Ishikawa (cell line): ENCODE results near the gene COQ8B.

Experiments used
- CEBPB ChIP-seq: IDR thresholded peaks from 2 replicates; pipeline ENCODE4 v1.6.1; 2012
- CREB1 ChIP-seq: IDR thresholded peaks from 2 replicates; pipeline ENCODE4 v1.6.1; 2012; ENCODE audit warnings: low read depth
- EGR1 ChIP-seq: IDR thresholded peaks from 2 replicates; pipeline ENCODE4 v1.6.1; 2012
- EP300 ChIP-seq: IDR thresholded peaks from 2 replicates; pipeline ENCODE4 v1.6.1; 2012; ENCODE audit warnings: borderline replicate concordance
- FOXM1 ChIP-seq: IDR thresholded peaks from 2 replicates; pipeline ENCODE4 v1.6.1; 2012; ENCODE audit warnings: low read depth, borderline replicate concordance
- NFIC ChIP-seq: IDR thresholded peaks from 2 replicates; pipeline ENCODE4 v1.6.1; 2012
- RAD21 ChIP-seq: IDR thresholded peaks from 2 replicates; pipeline ENCODE4 v1.6.1; 2012; ENCODE audit warnings: low read depth
- REST ChIP-seq: IDR thresholded peaks from 2 replicates; pipeline ENCODE4 v1.6.1; 2012; ENCODE audit warnings: low read depth, mild to moderate bottlenecking
- TAF1 ChIP-seq: IDR thresholded peaks from 2 replicates; pipeline ENCODE4 v1.6.1; 2012; ENCODE audit warnings: low read depth, mild to moderate bottlenecking
- TCF12 ChIP-seq: IDR thresholded peaks from 2 replicates; pipeline ENCODE4 v1.6.1; 2012; ENCODE audit warnings: low read depth
- TEAD4 ChIP-seq: IDR thresholded peaks from 2 replicates; pipeline ENCODE4 v1.6.1; 2012
- USF1 ChIP-seq: IDR thresholded peaks from 2 replicates; pipeline ENCODE4 v1.6.1; 2012
- YY1 ChIP-seq: IDR thresholded peaks from 2 replicates; pipeline ENCODE4 v1.6.1; 2012; ENCODE audit warnings: low read depth
- ZBTB7A ChIP-seq: IDR thresholded peaks from 2 replicates; pipeline ENCODE4 v1.6.1; 2012; ENCODE audit warnings: low read depth
- TF ChIP-seq, protein P1 (sequence below): IDR thresholded peaks from 2 replicates; pipeline ENCODE4 v1.6.1; 2012

Gene COQ8B

GRCh38 chr19:40716031-40716481 is 630 bp downstream of the COQ8B start:
- TF ChIP-seq NFIC, result 0 out of 2 replicates have a peak, but pooled peaks have one; percentile 33
- no peak for TF ChIP-seq TAF1

DNA sequence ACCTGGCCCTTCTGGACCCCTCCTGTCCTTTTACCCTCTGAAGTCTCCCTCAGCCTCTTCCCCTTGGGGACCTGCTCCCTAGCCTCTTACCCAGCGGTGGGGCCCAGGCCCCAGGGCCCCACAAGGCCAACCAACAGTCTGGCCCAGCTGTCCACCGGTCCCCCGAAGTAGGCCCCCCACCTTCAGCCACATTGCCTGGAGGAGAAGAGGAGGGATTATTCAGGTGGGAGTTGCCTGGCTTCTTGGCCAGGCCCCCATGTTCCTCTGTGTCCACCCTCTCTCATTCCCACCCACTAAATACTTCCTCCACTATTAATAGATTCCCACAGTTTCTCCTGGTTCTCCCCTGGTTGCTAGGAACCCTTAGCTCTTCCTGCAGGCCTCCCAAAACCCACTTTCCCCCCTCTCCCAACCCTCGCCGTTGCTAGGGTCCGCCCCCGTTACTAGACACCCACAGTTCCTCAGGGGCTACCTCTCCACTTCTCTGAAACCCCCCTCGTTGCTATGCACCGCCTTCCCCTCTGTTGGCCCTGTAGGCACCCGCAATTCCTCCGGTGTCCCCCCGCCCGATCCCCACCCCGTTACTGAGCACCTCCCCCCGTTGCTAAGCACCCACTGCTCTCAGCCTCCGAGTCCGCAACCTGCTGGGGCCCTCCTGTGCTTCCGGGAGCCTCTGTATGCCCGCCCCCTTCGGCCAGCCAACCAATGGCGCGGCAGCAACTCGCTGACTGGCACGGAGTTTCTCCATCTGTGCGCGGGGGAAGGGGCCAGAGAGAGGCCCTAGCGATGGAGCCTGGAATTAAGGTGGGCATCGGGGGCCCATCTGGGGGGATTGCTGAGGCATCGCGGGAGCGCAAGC is 2.0 kb downstream of the COQ8B start:
- TF ChIP-seq TEAD4 (no peak), CREB1 (no peak), YY1 (no peak), FOXM1 (no peak), EGR1 (no peak), ZBTB7A (no peak), RAD21 (no peak), USF1 (no peak), TAF1 (no peak; the same call in 1 of the 2 replicates), TCF12 (no peak)
- TF ChIP-seq, protein P1, sequence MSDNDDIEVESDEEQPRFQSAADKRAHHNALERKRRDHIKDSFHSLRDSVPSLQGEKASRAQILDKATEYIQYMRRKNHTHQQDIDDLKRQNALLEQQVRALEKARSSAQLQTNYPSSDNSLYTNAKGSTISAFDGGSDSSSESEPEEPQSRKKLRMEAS, result no peak

DNA sequence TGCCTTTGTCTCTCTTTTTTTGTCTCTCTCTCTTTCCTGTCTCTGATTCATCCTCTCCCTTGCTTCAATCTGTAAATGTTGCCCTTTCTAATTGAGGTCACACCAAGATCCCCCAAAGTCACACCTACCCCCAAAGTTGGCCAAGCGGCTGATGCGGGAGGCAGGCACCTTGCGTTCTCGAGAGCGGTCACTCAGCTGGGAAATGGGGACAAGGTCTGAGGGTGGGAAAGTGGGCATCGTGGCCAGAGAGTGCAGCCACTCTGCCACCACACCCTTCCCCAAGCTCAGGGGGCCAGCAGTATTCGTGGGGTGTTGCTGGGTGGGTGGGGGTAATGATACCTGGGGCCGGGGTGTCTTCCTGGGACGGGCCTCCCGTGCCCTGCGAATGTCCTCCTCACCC is 2.7 kb downstream of the COQ8B start:
- no peak for TF ChIP-seq TEAD4
- TF ChIP-seq EP300, result no peak
- no peak for TF ChIP-seq REST
- TF ChIP-seq CEBPB, result no peak
- TF ChIP-seq, protein P1, result no peak
- no peak for TF ChIP-seq NFIC
- TF ChIP-seq EGR1, result no peak
- TF ChIP-seq FOXM1, result no peak
- TF ChIP-seq USF1, result no peak
- TF ChIP-seq TCF12, result no peak
- no peak for TF ChIP-seq CREB1
- TF ChIP-seq ZBTB7A, result no peak
- no peak for TF ChIP-seq TAF1

- TF ChIP-seq USF1, result no peak
- TF ChIP-seq TCF12, result no peak
- no peak for TF ChIP-seq REST
- TF ChIP-seq TAF1, result no peak
- no peak for TF ChIP-seq FOXM1
- TF ChIP-seq CREB1, result no peak
- TF ChIP-seq, protein P1, result no peak
- TF ChIP-seq EP300, result no peak
- TF ChIP-seq RAD21, result no peak
- TF ChIP-seq ZBTB7A, result no peak
- no peak for TF ChIP-seq YY1
- TF ChIP-seq TEAD4, result no peak
- TF ChIP-seq NFIC, result no peak
- TF ChIP-seq CEBPB, result no peak
- TF ChIP-seq EGR1, result no peak
Measured at GRCh38 chr19:40709817-40710216, 6.9 kb downstream of the COQ8B start.

DNA sequence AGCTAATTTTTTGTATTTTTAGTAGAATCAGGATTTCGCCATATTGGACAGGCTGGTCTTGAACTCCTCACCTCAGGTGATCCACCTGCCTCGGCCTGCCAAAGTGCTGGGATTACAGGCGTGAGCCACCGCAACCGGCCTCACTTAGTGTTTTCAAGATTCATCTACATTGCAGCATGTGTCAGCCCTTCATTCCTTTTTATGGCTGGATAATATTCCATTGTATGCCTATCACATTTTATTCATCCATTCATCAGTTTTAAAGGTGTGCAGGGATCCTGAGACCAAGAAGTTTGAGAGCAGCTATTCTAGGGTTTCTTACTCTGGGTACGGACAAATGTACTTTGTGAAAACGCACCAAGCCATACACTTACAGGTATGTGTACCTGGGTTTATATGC is 9.1 kb downstream of the COQ8B start:
- TF ChIP-seq CREB1, result no peak
- TF ChIP-seq NFIC, result no peak
- TF ChIP-seq EGR1, result no peak
- no peak for TF ChIP-seq TEAD4
- TF ChIP-seq TCF12, result no peak
- no peak for TF ChIP-seq RAD21
